Fibroblast of lung (primary cell): Measurements from ENCODE around the gene ADCY9. TPM values are rescaled to one million over a fixed set of nuclear protein-coding genes. Genes with fewer than 3 reads are reported as not detected.
A peak's percentile ranks its signal among the peaks of the same experiment; 100 is the strongest.

Experiments used
- DNase-seq, 2 donors: peaks; one replicate each; pipeline versions ENCODE4 v3.0.0 to v3.0.0-alpha.2; 2010; ENCODE audit warnings: low read depth in 2 of 2
- H2AFZ ChIP-seq: 2 replicates; pipeline ENCODE4 v1.5.1; 2012; ENCODE audit warnings: low read length, control low read depth, inconsistent platforms
- H3K27ac ChIP-seq: 2 replicates; pipeline ENCODE4 v1.5.1; 2011; ENCODE audit warnings: low read length, control low read depth; ENCODE audit not compliant: insufficient read depth
- H3K27me3 ChIP-seq: 2 replicates; pipeline ENCODE4 v1.5.1; 2011; ENCODE audit warnings: mild to moderate bottlenecking, low read length; ENCODE audit not compliant: control insufficient read depth, insufficient read depth
- H3K36me3 ChIP-seq: 2 replicates; pipeline ENCODE4 v1.5.1; 2011; ENCODE audit warnings: low read length; ENCODE audit not compliant: control insufficient read depth, insufficient read depth
- H3K4me1 ChIP-seq: 2 replicates; pipeline ENCODE4 v1.5.1; 2011; ENCODE audit warnings: low read length; ENCODE audit not compliant: control insufficient read depth, insufficient read depth; ENCODE audit errors: extremely low read depth
- H3K4me2 ChIP-seq: 2 replicates; pipeline ENCODE4 v1.5.1; 2011; ENCODE audit warnings: low read length, control low read depth; ENCODE audit not compliant: insufficient read depth; ENCODE audit errors: extremely low read depth
- H3K4me3 ChIP-seq, 4 experiments: fragments of 200-600 bp in 1 of 4; sonication (generic) in 1 of 4; replicated peaks in 1 of 4; 2 replicates each; pipeline ENCODE4 v1.5.1; 2011 to 2016; ENCODE audit warnings: low read length in 4 of 4, low read depth in 3 of 4, mild to moderate bottlenecking in 3 of 4, control low read depth in 2 of 4, inconsistent platforms in 1 of 4, mixed read lengths in 1 of 4; ENCODE audit not compliant: insufficient read depth in 1 of 4; ENCODE audit errors: control extremely low read depth in 1 of 4
- H3K79me2 ChIP-seq: 2 replicates; pipeline ENCODE4 v1.5.1; 2012; ENCODE audit warnings: mild to moderate bottlenecking, low read length, inconsistent platforms; ENCODE audit not compliant: control insufficient read depth, insufficient read depth
- H3K9ac ChIP-seq: 2 replicates; pipeline ENCODE4 v1.5.1; 2011; ENCODE audit warnings: mild to moderate bottlenecking, low read length, control low read depth; ENCODE audit not compliant: insufficient read depth
- H3K9me3 ChIP-seq: 2 replicates; pipeline ENCODE4 v1.5.1; 2012; ENCODE audit warnings: low read depth, low read length; ENCODE audit not compliant: control insufficient read depth, insufficient read depth
- H4K20me1 ChIP-seq: 2 replicates; pipeline ENCODE4 v1.5.1; 2011; ENCODE audit warnings: low read length; ENCODE audit not compliant: control insufficient read depth, insufficient read depth; ENCODE audit errors: extremely low read depth
- CTCF ChIP-seq, 2 donors: IDR thresholded peaks in 1 of 2; conservative IDR thresholded peaks in 1 of 2; 1 replicate in 1 of 2; 2 replicates in 1 of 2; pipeline ENCODE4 v1.5.1; 2011 to 2012; ENCODE audit warnings: low read length in 2 of 2, control low read depth in 1 of 2, inconsistent platforms in 1 of 2, low read depth in 1 of 2, mild to moderate bottlenecking in 1 of 2
- EZH2 ChIP-seq: IDR thresholded peaks from 2 replicates; pipeline ENCODE4 v1.5.1; 2012; ENCODE audit warnings: low read length, control low read depth, mild to moderate bottlenecking; ENCODE audit errors: missing control alignments
- polyA plus RNA-seq, 2 donors: library from polyadenylated mRNA; depleted of rRNA in 1 of 2; stranded (reverse) in 1 of 2; unstranded in 1 of 2; fragments of >200 nt; gene quantifications; 2 replicates each; pipeline ENCODE4 v1.2.1, GENCODE V29; 2011 to 2012; ENCODE audit warnings: missing spikeins in 1 of 2
- total RNA-seq: library from RNA; depleted of rRNA; stranded (reverse); fragments of >200 nt; gene quantifications from 2 replicates; pipeline ENCODE4 v1.2.1, GENCODE V29; 2014

Gene ADCY9
- total and polyA plus RNA-seq, 2 donors (not counting 1 experiment from before 2014, with no cell fraction given), result 22.1 to 37.0 TPM

- Histone ChIP-seq H3K4me2 (no peak overlapping the region), H3K36me3 (peaks cover 11% of the 10 kb centered on the region), H3K27ac (no peak overlapping the region), H2AFZ (no peak overlapping the region), H3K4me3 (no peak overlapping the region), H3K9me3 (no peaks in the 10 kb centered on the region), H3K9ac (no peak overlapping the region), H3K79me2 (no peaks in the 10 kb centered on the region), H4K20me1 (no peaks in the 10 kb centered on the region), H3K4me1 (peaks cover 5% of the 10 kb centered on the region), H3K27me3 (no peaks in the 10 kb centered on the region)
- no peak for TF ChIP-seq EZH2
- no peak for TF ChIP-seq CTCF (conservative IDR thresholded peaks at IDR 0.05 in 1 of 2, IDR thresholded peaks at IDR 0.05 in 1 of 2; ENCODE audit: low read depth in 1 of 2, low read length in 2 of 2)
- DNase-seq, result no peak
Measured at GRCh38 chr16:3977376-3977775, 138.9 kb downstream of the ADCY9 start.

- Histone ChIP-seq H4K20me1 (no peaks in the 10 kb centered on the region), H3K4me2 (no peak overlapping the region), H3K9ac (no peak overlapping the region), H3K4me1 (no peaks in the 10 kb centered on the region), H3K27me3 (no peaks in the 10 kb centered on the region), H2AFZ (no peak overlapping the region), H3K36me3 (peaks cover 4% of the 10 kb centered on the region), H3K27ac (no peak overlapping the region), H3K4me3 (no peak overlapping the region), H3K9me3 (no peaks in the 10 kb centered on the region), H3K79me2 (no peaks in the 10 kb centered on the region)
- DNase-seq, result no peak
- TF ChIP-seq EZH2 (no peak), CTCF (conservative IDR thresholded peaks at IDR 0.05 in 1 of 2, IDR thresholded peaks at IDR 0.05 in 1 of 2; ENCODE audit: low read depth in 1 of 2, low read length in 2 of 2) (no peak)
Measured at GRCh38 chr16:3974751-3975150, 141.5 kb downstream of the ADCY9 start.

GRCh38 chr16:3971706-3972105 lies 144.5 kb downstream of the ADCY9 start:
- H4K20me1 ChIP-seq, result no peaks in the 10 kb centered on the region
- H3K4me1 ChIP-seq, result no peaks in the 10 kb centered on the region
- H3K27ac ChIP-seq, result no peak overlapping the region
- DNase-seq, result peak in 1 of 2 donors; percentile 43
- H3K4me3 ChIP-seq, result no peak overlapping the region
- H3K9ac ChIP-seq, result no peak overlapping the region
- TF ChIP-seq CTCF (conservative IDR thresholded peaks at IDR 0.05 in 1 of 2, IDR thresholded peaks at IDR 0.05 in 1 of 2; ENCODE audit: low read depth in 1 of 2, low read length in 2 of 2), result no peak
- no peak for TF ChIP-seq EZH2
- H2AFZ ChIP-seq, result no peak overlapping the region
- no peaks in the 10 kb centered on the region for H3K9me3 ChIP-seq
- H3K27me3 ChIP-seq, result no peaks in the 10 kb centered on the region
- H3K4me2 ChIP-seq, result no peak overlapping the region
- no peaks in the 10 kb centered on the region for H3K36me3 ChIP-seq
- no peaks in the 10 kb centered on the region for H3K79me2 ChIP-seq
